ENCODE results near the gene SMAD3.
"Not testable (repeated sequence)": the region's sequence is repeated elsewhere in the genome, so short reads cannot be mapped to it uniquely, and the experiment has no call there.

SMAD3 gene

DNA sequence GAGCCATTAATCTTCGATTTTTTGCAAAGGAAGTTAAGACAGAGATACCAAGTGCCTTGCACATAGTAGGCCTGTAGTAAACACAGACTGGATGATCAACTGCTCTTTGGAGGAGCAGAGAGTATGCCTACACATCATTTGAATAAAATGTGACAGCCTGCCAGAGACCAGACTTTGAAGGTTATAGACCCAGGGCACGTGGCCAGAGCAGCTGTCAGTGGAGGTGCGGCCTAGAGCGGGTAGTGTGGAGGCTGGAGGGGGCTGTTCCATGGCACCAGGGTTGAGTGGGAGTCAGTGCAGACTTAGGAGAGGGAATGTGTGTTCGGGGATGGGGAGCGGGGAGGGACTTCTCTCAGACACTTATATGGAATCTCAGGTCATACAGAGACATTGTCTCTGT is 80.8 kb downstream of the SMAD3 start:
- no peak for DNase-seq

DNA sequence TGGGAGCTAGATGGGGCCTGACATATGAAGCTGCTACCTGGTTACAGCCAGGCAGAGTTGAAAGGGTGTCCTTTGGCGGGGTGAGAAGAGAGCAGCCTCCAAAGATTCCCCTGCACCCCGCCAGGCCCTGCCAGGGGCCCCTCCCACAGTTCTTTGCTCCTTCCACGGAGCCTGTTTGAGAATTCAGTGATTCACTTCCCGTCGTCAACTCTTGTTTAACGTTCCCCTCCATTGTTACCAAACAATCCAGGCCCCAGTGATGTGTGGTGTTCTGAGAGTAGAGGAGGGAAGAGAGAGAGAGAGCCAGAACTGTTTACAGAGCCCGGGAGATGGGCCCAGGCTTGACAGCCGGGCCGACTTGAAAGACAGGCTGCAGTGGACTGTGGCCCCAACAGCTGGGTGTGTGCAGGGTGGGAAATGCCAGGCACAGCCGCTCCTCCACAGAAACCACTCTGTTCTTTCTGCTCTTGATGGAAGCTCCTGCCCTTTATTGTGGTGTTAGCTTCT is 81.5 kb downstream of the SMAD3 start:
- DNase-seq: no peak

DNA sequence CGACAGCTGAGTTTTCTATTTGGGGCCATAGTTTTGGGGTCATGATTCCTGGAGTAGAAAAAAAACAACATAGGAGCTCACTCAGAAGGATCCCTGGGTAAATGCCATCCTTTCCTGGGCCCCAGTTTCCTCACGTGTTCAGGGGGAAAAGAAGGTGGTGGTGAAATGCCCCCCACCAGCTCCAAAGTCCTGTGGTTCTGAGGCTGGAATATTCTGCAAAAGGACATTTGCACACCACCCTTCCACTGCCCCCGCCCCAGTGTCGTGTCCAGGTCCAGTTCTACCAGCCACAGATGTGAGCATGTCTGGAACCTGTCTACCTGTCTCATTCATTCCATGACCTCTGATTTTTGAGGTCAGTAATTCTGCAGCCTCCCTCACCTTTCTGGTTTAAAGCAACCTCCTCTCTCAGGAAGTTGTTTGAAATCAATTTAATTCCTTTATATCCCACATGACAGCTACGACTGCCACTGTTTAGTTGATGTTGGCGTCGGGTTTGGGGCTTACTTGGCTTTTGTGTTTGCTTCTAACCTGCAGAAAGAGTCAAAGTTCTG is 82.1 kb downstream of the SMAD3 start:
- DNase-seq: no peak

DNA sequence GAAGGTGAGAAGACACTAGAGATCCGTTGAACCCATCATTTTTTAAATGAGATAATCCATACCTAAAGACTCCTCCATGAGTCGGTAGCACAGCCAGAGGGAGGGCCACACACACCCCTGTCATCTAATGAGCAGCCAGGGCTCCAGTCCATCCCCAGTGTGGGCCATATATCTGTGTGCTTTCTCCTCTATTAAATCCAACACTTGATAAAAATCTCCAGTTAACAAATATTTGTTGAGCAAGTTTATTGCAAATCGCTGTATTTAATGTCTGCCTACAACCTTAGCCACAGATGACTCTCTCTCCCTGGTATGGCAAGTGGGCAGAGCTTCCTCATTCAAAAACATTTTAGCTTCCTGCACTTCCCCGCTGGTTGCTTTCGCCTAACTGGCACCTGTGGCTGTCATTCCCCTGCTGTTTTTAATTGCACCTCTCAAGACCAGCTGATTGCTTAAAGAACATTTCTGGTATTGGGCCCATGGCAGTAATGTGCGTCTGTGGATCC is 82.8 kb downstream of the SMAD3 start:
- DNase-seq: no peak

DNA sequence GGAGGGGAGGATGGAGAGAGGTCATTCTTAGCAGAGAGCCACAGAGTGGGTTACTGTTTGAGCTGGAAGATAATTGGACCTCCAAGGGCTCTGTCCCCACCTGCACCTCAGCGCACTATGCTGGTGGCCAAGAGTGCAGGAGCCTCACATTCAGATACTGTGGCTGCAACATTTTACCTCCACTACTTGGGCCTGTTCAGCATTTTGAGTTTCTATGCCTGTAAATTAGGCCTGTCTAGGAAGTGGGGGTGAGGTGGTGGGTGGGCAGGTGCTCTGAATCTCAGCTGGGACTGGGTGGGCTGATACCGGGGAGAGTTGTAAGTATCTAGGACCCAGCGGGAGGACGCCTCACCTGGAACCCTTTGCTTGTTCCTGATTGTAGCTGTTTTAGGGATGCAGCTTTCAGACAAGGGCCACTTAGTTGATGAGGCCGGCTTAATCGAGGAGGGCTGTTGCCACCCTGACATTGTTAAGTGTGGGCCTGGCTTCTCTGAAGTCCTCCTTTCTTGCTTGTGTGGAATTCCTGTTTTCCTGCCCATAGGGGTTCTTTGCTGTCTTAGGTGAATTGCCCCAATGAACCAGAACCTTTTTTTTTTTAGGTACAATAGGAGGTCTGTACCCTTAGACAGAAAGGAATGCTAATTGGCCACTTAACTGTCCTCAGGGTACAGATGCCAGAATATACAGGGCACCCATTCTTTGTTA is 83.8 kb downstream of the SMAD3 start:
- DNase-seq: no peak

DNA sequence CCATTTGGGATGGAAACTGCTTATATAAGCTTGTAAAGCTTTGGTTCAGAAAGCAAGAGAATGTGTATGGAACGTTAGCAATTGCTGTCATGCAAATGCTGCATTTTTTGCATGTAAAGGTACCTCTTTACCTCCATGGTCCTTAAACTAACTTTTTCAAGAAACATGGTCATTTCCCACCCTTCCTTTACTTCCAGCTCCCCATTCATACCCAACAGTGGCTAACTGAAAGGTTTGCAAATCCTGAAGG is 84.3 kb downstream of the SMAD3 start:
- no peak for DNase-seq

DNA sequence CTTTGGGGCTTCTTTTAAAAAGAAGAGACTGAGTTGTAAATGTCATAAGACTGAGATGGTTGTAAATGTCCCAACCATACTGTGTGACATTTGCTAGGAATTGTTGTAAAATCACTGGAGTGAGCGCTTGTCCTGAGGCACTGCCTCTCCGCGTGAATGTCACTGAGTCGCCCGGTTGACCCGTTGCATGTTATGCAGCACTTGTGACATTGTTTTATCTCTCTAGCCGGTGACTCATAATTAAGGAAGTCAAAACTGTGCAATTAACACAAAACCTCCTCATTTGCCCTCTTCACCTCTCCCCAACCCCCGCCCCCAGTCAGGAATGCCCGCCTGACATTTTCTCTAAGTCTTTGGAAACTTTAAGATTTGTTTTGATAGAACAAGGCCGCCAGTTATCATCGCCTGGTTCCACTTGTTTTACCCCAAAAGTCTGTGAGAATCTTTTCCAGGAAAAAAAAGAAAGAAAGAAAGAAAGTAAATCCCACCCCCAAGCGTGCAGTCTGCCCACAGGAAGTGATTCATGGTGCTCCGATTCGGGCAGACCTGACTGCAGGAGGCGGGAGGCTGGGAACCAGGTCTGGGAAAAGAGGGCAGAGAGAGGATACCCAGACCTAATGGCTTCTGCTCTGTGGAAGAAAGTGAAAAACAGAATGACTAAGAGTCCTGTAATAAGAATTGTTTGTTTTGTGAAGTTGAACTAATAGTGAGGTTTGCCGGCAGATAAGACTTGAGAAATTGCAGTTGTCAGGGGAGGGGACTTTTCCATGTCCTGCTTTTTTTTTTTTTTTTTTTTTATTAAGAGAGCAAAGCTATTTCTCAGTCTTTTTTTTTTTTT is 84.8 kb downstream of the SMAD3 start:
- DNase-seq: no peak

DNA sequence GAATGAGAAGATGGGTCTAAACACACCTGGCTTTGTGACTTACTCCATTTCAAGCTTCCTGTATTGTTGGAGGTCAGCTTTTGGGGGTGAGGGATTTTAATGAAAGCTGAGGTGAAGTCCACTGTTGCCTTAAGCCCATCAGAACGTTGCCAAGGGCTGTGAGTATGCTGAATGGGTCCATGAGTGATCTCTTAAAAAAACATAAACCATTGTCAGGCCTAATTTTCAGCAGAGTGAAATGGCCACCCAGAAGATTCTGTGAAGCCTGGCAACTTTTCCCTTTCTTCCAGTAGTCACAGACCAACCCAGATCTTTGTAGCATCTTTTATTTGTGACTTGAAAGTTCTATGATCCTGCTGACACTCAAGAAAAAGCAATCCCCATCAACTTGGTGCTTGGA is 87.0 kb downstream of the SMAD3 start:
- DNase-seq: no peak

DNA sequence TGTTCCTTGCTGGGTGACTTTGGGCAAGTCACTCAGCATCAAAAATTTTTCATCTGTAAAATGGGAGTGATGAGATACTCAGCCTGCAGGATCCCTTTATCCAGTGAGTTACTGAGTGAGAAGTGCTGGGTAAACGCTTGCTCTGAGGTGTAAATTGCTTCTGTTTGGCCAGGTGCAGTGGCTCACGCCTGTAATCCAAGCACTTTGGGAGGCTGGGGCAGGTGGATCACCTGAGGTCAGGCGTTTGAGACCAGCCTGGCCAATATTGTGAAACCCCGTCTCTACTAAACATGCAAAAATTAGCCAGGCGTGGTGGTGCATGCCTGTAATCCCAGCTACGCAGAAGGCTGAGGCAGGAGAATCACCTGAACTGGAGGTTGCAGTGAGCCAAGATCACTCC is 87.6 kb downstream of the SMAD3 start:
- DNase-seq: not testable (repeated sequence)

DNA sequence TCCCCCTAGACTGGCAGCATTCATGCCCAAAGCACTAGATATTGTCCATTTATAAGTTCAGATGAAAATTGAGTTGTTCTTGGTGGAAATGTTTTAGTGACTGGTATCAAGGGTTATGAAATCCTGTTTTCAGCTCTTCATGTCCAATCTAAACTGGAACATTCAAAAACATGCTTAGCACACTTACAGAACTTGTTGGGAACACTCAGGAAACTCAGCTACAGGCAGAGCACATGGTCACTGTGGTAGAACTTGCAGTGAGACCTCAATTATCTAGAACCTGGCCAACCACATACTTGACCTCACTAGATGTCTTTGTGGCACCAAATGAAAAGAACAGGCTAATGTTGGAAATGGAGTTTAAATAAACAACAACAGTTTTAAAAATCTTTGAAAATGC is 88.8 kb downstream of the SMAD3 start:
- no peak for DNase-seq

DNA sequence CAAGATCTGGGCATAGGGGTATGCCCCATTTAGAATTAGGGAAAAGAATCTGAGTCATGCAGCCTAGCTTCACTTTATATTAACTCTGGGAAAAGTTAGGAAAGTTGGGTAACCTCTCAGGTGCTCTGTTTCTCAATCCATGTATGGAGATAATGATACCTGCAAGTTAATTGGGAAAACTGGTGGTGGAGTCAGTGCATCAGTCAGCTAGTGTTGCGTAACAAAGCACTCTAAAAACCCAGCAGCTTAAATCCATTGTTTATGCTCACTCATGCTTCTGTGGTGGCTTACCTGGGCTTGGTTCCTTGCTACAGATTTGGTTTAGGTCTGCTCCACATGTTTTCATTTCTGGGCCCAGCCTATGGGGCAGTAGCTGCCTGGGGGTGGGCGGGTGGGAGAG is 91.0 kb downstream of the SMAD3 start:
- no peak for DNase-seq

DNA sequence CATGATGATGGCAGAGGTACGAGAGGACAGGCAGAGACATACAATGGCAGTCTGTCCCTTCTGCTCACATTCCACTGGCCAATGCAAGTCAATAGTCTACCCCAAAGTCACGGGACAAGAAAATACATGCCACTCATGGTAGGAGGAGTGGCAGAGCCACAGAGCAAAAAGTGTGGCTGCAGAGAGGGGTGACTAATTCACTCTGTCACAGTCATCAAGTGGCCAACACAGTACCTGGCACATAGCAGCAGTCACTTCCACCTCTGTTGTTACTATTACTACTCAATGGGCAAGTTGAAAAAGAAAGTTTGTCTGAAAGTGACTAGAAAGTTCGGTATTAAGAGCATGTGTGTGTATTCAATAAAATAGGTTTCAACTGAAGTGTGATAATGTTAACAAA is 91.4 kb downstream of the SMAD3 start:
- no peak for DNase-seq

DNA sequence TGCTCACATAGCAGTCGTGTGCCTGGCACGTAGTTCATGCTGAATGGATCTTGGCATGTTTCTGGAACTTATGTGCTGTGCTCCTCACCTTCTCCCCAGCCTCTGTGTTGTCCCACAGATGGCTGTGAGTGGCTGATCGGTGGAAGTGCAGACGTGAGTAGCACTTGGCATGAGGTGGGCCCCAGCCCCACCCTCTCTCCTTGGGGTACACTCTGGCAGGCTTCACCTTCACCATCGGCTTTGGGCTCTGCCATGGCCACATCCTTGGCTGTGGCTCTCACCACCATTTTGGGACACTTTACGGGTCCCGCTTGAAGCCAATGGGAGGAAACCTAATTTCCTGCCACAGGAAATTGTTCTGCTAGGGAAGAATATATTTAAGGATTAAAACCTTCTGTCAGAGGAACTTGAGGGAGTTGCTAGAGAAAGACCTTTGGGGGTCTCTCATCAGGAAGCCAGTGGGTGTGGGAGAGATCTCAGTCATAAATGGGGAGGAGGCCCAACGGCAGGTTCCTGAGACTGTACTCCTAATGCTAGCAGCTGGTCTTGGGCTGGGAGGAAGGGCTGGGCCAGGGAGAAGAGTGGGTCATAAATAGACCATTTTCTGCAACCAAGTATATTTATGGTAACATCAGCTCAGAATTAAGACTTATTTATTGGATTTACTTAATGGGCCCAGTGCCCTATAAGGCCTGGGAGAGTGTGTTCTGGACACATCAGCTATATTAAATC is 92.3 kb downstream of the SMAD3 start:
- DNase-seq: no peak

DNA sequence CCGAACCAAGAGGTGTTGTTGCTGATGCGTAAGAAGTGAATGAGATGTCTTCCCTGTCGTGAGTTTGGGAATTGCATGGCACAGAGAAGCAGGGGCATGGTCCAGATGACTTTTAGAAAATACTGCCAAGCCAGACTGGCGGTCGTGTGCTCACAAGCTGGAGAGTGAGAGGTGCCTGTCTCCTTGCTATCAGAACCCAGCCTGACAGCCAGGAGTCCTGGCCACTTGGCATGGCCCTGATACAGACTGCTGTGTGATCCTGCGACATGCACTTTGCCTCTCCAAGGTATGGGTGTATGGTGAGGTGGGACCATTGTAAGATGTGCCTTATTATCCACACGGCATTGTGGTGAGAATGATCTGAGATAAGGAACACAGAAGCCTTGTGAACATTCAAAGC is 93.0 kb downstream of the SMAD3 start:
- DNase-seq: no peak

DNA sequence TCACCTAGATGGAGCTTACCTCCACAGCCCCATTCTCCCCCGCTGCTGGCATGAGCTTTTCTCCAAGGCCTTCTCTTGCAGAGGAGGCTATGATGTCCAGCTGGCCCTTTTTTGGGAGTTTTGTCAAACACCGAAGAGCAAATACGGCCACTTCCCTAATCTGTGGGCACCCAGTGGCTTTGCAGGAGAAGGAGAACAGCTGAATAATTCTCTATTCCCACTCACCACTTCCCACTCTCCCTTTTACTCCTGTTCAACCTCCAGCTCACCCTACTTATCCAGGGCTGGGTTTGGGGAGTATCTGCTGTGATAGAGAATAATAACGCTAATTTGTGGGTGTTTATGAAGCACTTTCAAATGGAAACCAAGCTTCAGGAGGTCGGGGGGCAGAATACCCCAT is 96.0 kb downstream of the SMAD3 start:
- no peak for DNase-seq

DNA sequence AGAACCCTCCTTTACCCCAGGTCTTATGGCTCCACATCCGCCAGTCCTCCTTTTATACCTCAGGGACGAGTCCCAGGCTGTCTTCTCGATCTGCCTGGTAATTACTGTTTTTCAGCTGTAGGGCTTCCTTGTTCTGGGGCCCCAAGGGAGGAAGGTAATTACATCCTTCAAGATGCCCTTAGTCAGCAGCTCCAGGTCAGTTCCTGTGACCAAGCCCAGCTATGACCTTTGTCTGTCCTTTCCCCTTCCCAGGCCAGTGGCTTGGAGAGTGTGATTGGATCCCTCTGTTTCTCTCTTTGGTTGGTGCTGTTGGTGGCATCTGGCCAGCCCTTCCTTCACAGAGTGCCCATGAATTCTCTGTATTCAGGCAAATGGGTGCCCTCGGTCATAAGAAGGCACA is 96.5 kb downstream of the SMAD3 start:
- no peak for DNase-seq

DNA sequence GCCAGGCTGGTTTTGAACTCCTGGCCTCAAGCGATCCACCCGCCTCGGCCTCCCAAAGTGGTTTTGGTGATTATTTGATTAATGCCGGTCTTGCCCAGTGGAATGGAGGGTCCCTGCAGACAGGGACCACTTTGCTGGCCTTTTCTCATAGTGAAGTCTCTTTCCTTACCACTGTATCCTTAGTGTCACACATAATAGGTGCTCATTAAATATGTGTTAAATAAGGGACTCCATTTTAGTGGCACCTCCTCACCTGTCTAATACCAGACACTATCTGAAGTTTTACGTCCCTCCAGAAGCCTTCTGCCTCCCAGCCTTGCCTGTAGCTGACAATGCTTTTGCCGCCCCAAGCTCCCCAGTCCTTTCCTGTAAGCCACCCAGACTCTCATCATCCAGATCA is 97.8 kb downstream of the SMAD3 start:
- no peak for DNase-seq

DNA sequence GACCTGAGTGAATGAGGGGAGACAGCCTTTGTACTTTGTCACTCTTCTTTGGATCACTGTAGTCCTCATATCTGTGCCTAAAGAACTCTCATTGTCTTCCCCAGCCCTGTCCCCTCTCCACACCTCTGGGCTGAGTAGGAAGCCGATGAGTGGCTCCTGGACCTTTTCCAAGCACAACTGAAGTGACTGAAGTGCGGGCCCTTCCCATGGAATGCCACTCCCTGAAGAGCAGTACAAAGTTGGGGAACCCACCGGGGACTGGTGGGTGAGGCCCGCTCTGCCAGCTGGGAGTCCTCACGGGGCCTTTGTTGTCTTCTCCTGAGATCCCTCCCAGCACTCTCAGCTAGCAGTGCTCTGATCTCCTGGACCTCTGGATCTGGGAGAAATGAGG is 99.0 kb downstream of the SMAD3 start:
- no peak for DNase-seq

DNA sequence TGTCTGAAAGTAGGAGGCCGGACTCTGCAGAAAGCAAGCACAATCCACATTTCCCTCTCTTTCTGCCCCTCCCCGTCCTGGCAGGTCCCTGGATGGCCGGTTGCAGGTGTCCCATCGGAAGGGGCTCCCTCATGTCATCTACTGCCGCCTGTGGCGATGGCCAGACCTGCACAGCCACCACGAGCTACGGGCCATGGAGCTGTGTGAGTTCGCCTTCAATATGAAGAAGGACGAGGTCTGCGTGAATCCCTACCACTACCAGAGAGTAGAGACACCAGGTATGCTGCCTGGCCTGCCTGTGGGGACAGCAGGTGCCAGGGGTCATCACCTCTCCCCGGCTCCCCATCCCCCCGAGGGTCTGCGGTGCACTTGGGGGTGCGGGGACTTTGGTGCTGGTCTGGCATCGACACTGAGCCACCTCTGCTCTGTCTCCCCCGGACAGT is 99.4 kb downstream of the SMAD3 start:
- DNase-seq: no peak

DNA sequence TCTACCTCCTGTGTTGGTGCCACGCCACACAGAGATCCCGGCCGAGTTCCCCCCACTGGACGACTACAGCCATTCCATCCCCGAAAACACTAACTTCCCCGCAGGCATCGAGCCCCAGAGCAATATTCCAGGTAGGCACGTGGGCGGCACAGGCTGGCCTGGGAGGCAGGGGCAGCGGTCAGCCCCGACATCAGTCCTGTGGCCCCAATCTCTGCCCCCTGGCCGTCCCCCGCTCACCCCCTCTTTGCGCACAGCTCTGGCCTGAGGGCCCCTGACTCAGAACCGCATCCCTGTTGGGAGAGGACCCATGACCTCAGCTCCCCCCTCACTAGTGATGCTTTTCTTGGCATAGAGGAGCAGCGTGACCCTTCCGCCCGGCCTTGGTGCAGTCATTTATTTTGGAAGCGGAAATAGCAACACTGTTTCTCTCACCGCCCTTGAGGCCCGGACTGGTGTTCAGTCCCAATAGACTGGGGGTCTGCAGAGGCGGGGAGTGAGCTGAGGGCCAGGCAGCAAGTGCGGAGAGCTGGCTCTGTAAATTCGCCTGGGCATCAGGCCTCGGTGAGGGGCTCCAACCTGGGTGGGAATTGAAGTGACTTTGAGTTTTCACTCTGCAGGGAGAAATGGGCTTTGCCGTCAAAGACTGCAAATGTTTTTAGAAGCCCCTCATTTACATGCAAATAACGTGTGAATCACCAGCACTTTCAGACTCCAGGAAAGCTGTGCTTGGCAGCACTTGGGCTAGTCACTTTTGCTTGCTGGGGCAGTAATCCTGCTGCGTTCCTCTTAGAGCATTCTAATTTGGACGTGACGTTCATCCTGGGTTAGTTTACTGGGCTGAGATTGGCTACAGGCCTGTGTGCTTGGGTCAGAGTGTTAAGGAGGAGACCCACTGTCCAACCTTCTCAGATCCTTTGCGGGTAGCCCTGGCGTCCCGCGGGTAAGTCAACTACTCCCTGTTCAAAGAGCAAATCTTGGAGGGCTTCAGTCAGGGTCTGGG is 100.2 kb downstream of the SMAD3 start:
- no peak for DNase-seq

DNA sequence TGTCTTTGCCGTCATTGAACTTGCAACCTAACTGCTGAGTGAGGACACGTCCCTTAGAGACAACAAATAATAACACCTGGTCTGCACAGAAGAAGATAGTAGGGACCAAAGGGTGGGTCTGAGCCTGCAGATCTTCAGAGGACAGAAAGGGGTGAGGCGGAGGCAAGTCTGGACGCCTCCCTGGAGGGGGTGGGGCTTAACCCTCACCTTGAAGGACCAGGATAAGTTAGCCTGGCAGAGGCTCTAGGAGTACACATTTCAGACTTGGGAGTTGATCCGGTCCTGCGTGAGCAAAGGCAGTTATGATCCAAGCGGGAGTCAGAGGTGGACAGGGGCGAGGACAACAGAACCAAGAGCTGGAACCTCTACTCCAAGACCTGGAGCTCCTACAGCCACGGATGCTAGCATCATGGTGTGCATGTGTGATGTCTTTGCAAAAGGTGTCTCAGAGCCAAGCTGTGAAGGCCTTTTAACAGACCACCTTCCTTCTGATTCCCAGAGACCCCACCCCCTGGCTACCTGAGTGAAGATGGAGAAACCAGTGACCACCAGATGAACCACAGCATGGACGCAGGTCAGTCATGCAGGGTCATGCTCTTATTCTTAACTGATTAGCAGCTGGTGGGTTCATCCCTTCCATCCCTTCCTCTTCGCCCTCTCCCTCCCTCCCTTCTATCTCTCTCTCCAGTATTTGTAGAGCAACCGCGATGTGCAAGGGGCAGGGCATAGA is 101.0 kb downstream of the SMAD3 start:
- no peak for DNase-seq
